ENCODE data around the gene NACC2. TPM values are rescaled to one million over a fixed set of nuclear protein-coding genes. Genes with fewer than 3 reads are reported as not detected.
A peak's percentile ranks its signal among the peaks of the same experiment; 100 is the strongest.

NACC2 gene
- polyA plus RNA-seq, 3 donors = 8.1 to 32.4 (median 8.7) TPM

- Mint-ChIP-seq H3K36me3 (peaks cover 0 to 2% of the 10 kb centered on the region in 2 donors), H3K4me1 (peaks cover 47% of the 10 kb centered on the region), H3K27ac (peak overlapping the region; percentile 23 to 91 (median 76)), H3K27me3 (ENCODE audit: low read depth in 3 of 3) (peaks cover 2 to 3% (median 3%) of the 10 kb centered on the region in 3 donors), H3K4me3 (peak overlapping the region; percentile 43 to 49), H3K9me3 (no peaks in the 10 kb centered on the region)
- intact Hi-C loops (cut with micrococcal nuclease) = loop anchor here (5.0 to 10.0 kb wide), 3 partner anchors 55 to 97 kb away; partner anchors contain the start of gene CAMSAP1 (in 1 of the 2)
- no peaks in the 10 kb centered on the region for H3K9me3 ChIP-seq (replicated peaks in 1 of 2; ENCODE audit: control insufficient read depth in 1 of 2, insufficient read depth in 1 of 2, low read length in 2 of 2)
- no peak overlapping the region for H2AFZ ChIP-seq (ENCODE audit: insufficient read depth, low read depth, low read length, poor library complexity, severe bottlenecking)
- 30% methylated on average over 8 of the region's 15 CpGs for WGBS (ENCODE audit: insufficient coverage)
- H3K4me3 ChIP-seq (replicated peaks in 1 of 3; ENCODE audit: low read depth in 2 of 3, low read length in 3 of 3) = no peak overlapping the region
- H3K27me3 ChIP-seq (ENCODE audit: control insufficient read depth in 2 of 2, insufficient read depth in 2 of 2, low read length in 2 of 2) = no peaks in the 10 kb centered on the region
- peak in 2 of 3 donors; percentile 26 to 40 for DNase-seq
- no peaks in the 10 kb centered on the region for H3K36me3 ChIP-seq (replicated peaks in 1 of 2; ENCODE audit: control insufficient read depth in 1 of 2, insufficient read depth in 2 of 2, low read length in 2 of 2)
- H3K9ac ChIP-seq (ENCODE audit: insufficient read depth, low read length, poor library complexity, severe bottlenecking) = no peak overlapping the region
- TF ChIP-seq CTCF (IDR thresholded peaks at IDR 0.05) = no peak
- H3K4me2 ChIP-seq (replicated peaks; ENCODE audit: extremely low read depth, low read length, poor library complexity, severe bottlenecking) = peak overlapping the region; percentile 62
- H3K79me2 ChIP-seq (ENCODE audit: insufficient read depth, low read length) = peaks cover 38% of the 10 kb centered on the region
- H4K20me1 ChIP-seq (ENCODE audit: insufficient read depth, low read length) = peaks cover 32% of the 10 kb centered on the region
- H3K27ac ChIP-seq (ENCODE audit: low read depth in 1 of 2, low read length in 2 of 2) = peak overlapping the region in 1 of 2 donors; percentile 15
- peaks cover 45 to 51% of the 10 kb centered on the region in 2 donors for H3K4me1 ChIP-seq (ENCODE audit: control insufficient read depth in 1 of 2, insufficient read depth in 2 of 2, low read length in 2 of 2)
These were observed 133.0 kb downstream of the NACC2 start for GRCh38 chr9:135961811-135962695.

GRCh38 chr9:135961277-135961715 is 133.8 kb downstream of the NACC2 start, which contains the start of gene UBAC1:
Gene UBAC1 (minus strand): TSS chr9:135961373. CDS start chr9:135961162, 211 bp downstream.
- H3K27me3 ChIP-seq (ENCODE audit: control insufficient read depth in 2 of 2, insufficient read depth in 2 of 2, low read length in 2 of 2) = no peaks in the 10 kb centered on the region
- no peaks in the 10 kb centered on the region for H3K9me3 ChIP-seq (replicated peaks in 1 of 2; ENCODE audit: control insufficient read depth in 1 of 2, insufficient read depth in 1 of 2, low read length in 2 of 2)
- TF ChIP-seq CTCF (IDR thresholded peaks at IDR 0.05) = peak; percentile 23
- H3K9ac ChIP-seq (ENCODE audit: insufficient read depth, low read length, poor library complexity, severe bottlenecking) = peak within 1 kb of the TSS; percentile 91
- peaks cover 46% of the 10 kb centered on the region for H3K79me2 ChIP-seq (ENCODE audit: insufficient read depth, low read length)
- H4K20me1 ChIP-seq (ENCODE audit: insufficient read depth, low read length) = peaks cover 40% of the 10 kb centered on the region
- H3K27ac Mint-ChIP-seq = peak within 1 kb of the TSS; percentile 91 to 96 (median 94)
- H3K4me2 ChIP-seq (replicated peaks; ENCODE audit: extremely low read depth, low read length, poor library complexity, severe bottlenecking) = peak within 1 kb of the TSS; percentile 97
- no peaks in the 10 kb centered on the region for H3K9me3 Mint-ChIP-seq
- peaks cover 45 to 51% of the 10 kb centered on the region in 2 donors for H3K4me1 ChIP-seq (ENCODE audit: control insufficient read depth in 1 of 2, insufficient read depth in 2 of 2, low read length in 2 of 2)
- peaks cover 2 to 8% of the 10 kb centered on the region in 2 donors for H3K36me3 Mint-ChIP-seq
- H3K27me3 Mint-ChIP-seq (ENCODE audit: low read depth in 3 of 3) = peaks cover 1 to 3% (median 2%) of the 10 kb centered on the region in 3 donors
- H3K4me3 ChIP-seq (replicated peaks in 1 of 3; ENCODE audit: low read depth in 2 of 3, low read length in 3 of 3) = peak within 1 kb of the TSS; percentile 53 to 88 (median 64)
- peak within 1 kb of the TSS; percentile 63 to 91 for H3K27ac ChIP-seq (ENCODE audit: low read depth in 1 of 2, low read length in 2 of 2)
- under 1% methylated on average over 49 of the region's 53 CpGs for WGBS (ENCODE audit: insufficient coverage)
- peak within 1 kb of the TSS; percentile 93 to 94 for H3K4me3 Mint-ChIP-seq
- H2AFZ ChIP-seq (ENCODE audit: insufficient read depth, low read depth, low read length, poor library complexity, severe bottlenecking) = peak within 1 kb of the TSS; percentile 79
- DNase-seq = peak; percentile 94 to 96 (median 95)
- H3K36me3 ChIP-seq (replicated peaks in 1 of 2; ENCODE audit: control insufficient read depth in 1 of 2, insufficient read depth in 2 of 2, low read length in 2 of 2) = no peaks in the 10 kb centered on the region
- peaks cover 47% of the 10 kb centered on the region for H3K4me1 Mint-ChIP-seq
- intact Hi-C loops (cut with micrococcal nuclease) = loop anchor here (5.0 to 10.0 kb wide), 3 partner anchors 54 to 96 kb away; partner anchors contain the start of gene CAMSAP1 (in 1 of the 2)

Data from CD14-positive monocyte (primary cell).